PC-9 (cell line): Measurements from ENCODE around the gene BGLAP. TPM values are rescaled to one million over a fixed set of nuclear protein-coding genes. Genes with fewer than 3 reads are reported as not detected.

Experiments used
- BruUV-seq: library from RNA; stranded (reverse); fragments of 400-500 nt; replicated peaks from 2 replicates; lab custom pipeline; 2021; lab: Mats Ljungman, UMichigan
- CTCF ChIA-PET: fragments of 300-600 bp; sonication (Branson Sonifier 250); formaldehyde crosslinking; loops from one replicate; lab custom pipeline; 2022; ENCODE audit warnings: antibody characterized with exemption; lab: Charles Lee
- POLR2A ChIA-PET: fragments of 300-600 bp; sonication (Branson Sonifier 250); formaldehyde crosslinking; loops from one replicate; lab custom pipeline; 2022; ENCODE audit warnings: antibody characterized with exemption; ENCODE audit not compliant: unreplicated experiment; lab: Charles Lee
- DNase-seq, 2 experiments: peaks; one replicate each; pipeline versions ENCODE4 v3.0.0 to v3.0.0-alpha.2; 2015 to 2022; ENCODE audit warnings: mixed read lengths in 1 of 2
- H2AFZ ChIP-seq: fragments of 200-600 bp; sonication (generic); 2 replicates; pipeline ENCODE4 v1.8.1; 2017; ENCODE audit warnings: antibody characterized with exemption
- H3F3A ChIP-seq: fragments of 200-600 bp; sonication (generic); 2 replicates; pipeline ENCODE4 v1.8.1; 2017; ENCODE audit warnings: antibody characterized with exemption, mild to moderate bottlenecking, low read depth; ENCODE audit not compliant: insufficient read depth
- H3K27ac ChIP-seq: fragments of 200-600 bp; sonication (generic); 2 replicates; pipeline ENCODE4 v1.6.1; 2016; ENCODE audit warnings: mixed run types
- H3K27me3 ChIP-seq: fragments of 200-600 bp; sonication (generic); 2 replicates; pipeline ENCODE4 v1.6.1; 2016; ENCODE audit warnings: low read depth, mixed run types; ENCODE audit not compliant: insufficient read depth
- H3K36me3 ChIP-seq: fragments of 200-600 bp; sonication (generic); 2 replicates; pipeline ENCODE4 v1.6.1; 2016; ENCODE audit warnings: low read depth, mixed run types
- H3K4me1 ChIP-seq: fragments of 200-600 bp; sonication (generic); replicated peaks from 2 replicates; pipeline ENCODE4 v1.6.1; 2016; ENCODE audit warnings: mixed run types; ENCODE audit not compliant: insufficient read depth
- H3K4me2 ChIP-seq: fragments of 200-600 bp; sonication (generic); 2 replicates; pipeline ENCODE4 v1.6.1; 2017; ENCODE audit warnings: mixed run types
- H3K4me3 ChIP-seq: fragments of 200-600 bp; sonication (generic); 2 replicates; pipeline ENCODE4 v1.6.1; 2016; ENCODE audit warnings: mixed run types
- H3K79me2 ChIP-seq: fragments of 200-600 bp; sonication (generic); 2 replicates; pipeline ENCODE4 v1.6.1; 2017; ENCODE audit warnings: low read depth, mixed run types
- H3K9me2 ChIP-seq: fragments of 200-600 bp; sonication (generic); 2 replicates; pipeline ENCODE4 v1.8.1; 2017; ENCODE audit warnings: mild to moderate bottlenecking; ENCODE audit not compliant: insufficient read depth
- H3K9me3 ChIP-seq: fragments of 200-600 bp; sonication (generic); 2 replicates; pipeline ENCODE4 v1.8.1; 2016; ENCODE audit warnings: low read depth; ENCODE audit not compliant: insufficient read depth
- H4K20me1 ChIP-seq: fragments of 200-600 bp; sonication (generic); 2 replicates; pipeline ENCODE4 v1.8.1; 2017; ENCODE audit not compliant: insufficient read depth
- CTCF ChIP-seq: fragments of 200-600 bp; sonication (generic); conservative IDR thresholded peaks from 2 replicates; pipeline ENCODE4 v1.6.1; 2017; ENCODE audit warnings: mixed run types, antibody characterized with exemption, mild to moderate bottlenecking, moderate library complexity
- EZH2 ChIP-seq: fragments of 200-600 bp; sonication (generic); IDR thresholded peaks from 2 replicates; pipeline ENCODE4 v1.8.0; 2017; ENCODE audit warnings: antibody characterized with exemption, low read depth
- intact Hi-C: fragments of 100-400 bp; cut with micrococcal nuclease; formaldehyde crosslinking; loops from one replicate; pipeline ENCODE4 v1.10.0; 2022; ENCODE audit not compliant: unreplicated experiment
- total RNA-seq: library from RNA; stranded (reverse); gene quantifications from 2 replicates; pipeline ENCODE4 v1.2.3, GENCODE V29; 2021

BGLAP gene
- total RNA-seq, 1 experiment from 2014 or later = 2.6 TPM

DNA sequence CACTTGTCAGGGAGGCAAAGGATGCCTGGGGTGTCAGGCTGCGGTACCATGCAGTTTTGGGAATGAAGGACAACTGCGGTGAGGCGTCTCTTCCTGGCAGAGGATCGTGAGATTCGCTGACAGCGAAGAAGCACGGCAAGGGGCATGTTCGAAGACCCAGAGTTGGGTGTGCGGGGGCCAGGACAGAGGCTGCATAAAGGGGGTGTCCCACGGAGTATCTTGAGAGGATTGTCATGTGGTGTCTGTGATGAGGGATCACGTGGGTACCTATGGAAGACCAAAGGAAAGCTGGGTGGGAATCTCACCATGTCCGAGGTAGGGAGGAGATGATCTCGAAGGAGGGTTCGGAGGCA, 47.7 kb upstream of the BGLAP start:
- H2AFZ ChIP-seq = peak overlapping the region; percentile 88
- no peaks in the 10 kb centered on the region; the same call in 1 of the 2 replicates for H4K20me1 ChIP-seq
- H3K4me2 ChIP-seq = peak overlapping the region; percentile 80
- H3K4me3 ChIP-seq = peak overlapping the region; percentile 95
- H3K27me3 ChIP-seq = no peaks in the 10 kb centered on the region
- no peaks in the 10 kb centered on the region; the same call in 1 of the 2 replicates for H3F3A ChIP-seq
- ChIA-PET POLR2A (interaction anchor here (0.6 to 1.7 kb wide), 5 partner anchors 19 to 90 kb away, joined by 3 to 17 read pairs (median 4); partner anchors contain the start of gene PMF1), CTCF (no interaction called here)
- H3K9me2 ChIP-seq = no peaks in the 10 kb centered on the region
- TSS peak; percentile 59 for BruUV-seq
- H3K36me3 ChIP-seq = no peaks in the 10 kb centered on the region
- intact Hi-C loops = no loop called here
- H3K4me1 ChIP-seq = peaks cover 12% of the 10 kb centered on the region
- no peak for TF ChIP-seq EZH2
- TF ChIP-seq CTCF = no peak
- no peak for DNase-seq
- peaks cover 42% of the 10 kb centered on the region for H3K79me2 ChIP-seq
- H3K9me3 ChIP-seq = no peaks in the 10 kb centered on the region
- no peak overlapping the region for H3K27ac ChIP-seq

GRCh38 chr1:156195853-156196252, 46.1 kb upstream of the BGLAP start:
- Histone ChIP-seq H3K27me3 (no peaks in the 10 kb centered on the region), H3K4me2 (no peak overlapping the region), H3K27ac (no peak overlapping the region), H4K20me1 (no peaks in the 10 kb centered on the region; the same call in 1 of the 2 replicates), H3K4me1 (peaks cover 12% of the 10 kb centered on the region), H3K9me2 (no peaks in the 10 kb centered on the region), H3K9me3 (no peaks in the 10 kb centered on the region), H3K36me3 (no peaks in the 10 kb centered on the region), H2AFZ (no peak overlapping the region), H3K4me3 (no peak overlapping the region), H3F3A (no peaks in the 10 kb centered on the region; the same call in 1 of the 2 replicates), H3K79me2 (peaks cover 42% of the 10 kb centered on the region)
- ChIA-PET CTCF (no interaction called here), POLR2A (no interaction called here)
- intact Hi-C loops = no loop called here
- no peak for DNase-seq
- TF ChIP-seq CTCF = no peak
- TF ChIP-seq EZH2 = no peak
- BruUV-seq = no TSS peak

- Histone ChIP-seq H3F3A (no peaks in the 10 kb centered on the region; the same call in 1 of the 2 replicates), H3K9me3 (no peaks in the 10 kb centered on the region), H2AFZ (no peak overlapping the region), H3K36me3 (no peaks in the 10 kb centered on the region), H3K27me3 (no peaks in the 10 kb centered on the region), H3K79me2 (peaks cover 42% of the 10 kb centered on the region), H3K4me1 (peaks cover 12% of the 10 kb centered on the region), H3K27ac (no peak overlapping the region), H3K9me2 (no peaks in the 10 kb centered on the region), H4K20me1 (no peaks in the 10 kb centered on the region; the same call in 1 of the 2 replicates), H3K4me2 (no peak overlapping the region), H3K4me3 (no peak overlapping the region)
- no TSS peak for BruUV-seq
- intact Hi-C loops = no loop called here
- POLR2A ChIA-PET = no interaction called here
- no peak for DNase-seq
- CTCF ChIA-PET = no interaction called here
- TF ChIP-seq EZH2 = no peak
- TF ChIP-seq CTCF = no peak
Measured at GRCh38 chr1:156196445-156196844, 45.5 kb upstream of the BGLAP start.
